Measurements from ENCODE around the gene CBLB. TPM values are rescaled to one million over a fixed set of nuclear protein-coding genes. Genes with fewer than 3 reads are reported as not detected.

The CBLB gene
- total RNA-seq, 1 experiment from 2014 or later, result 23.9 TPM

- TF ChIP-seq EZH2 (IDR thresholded peaks at IDR 0.05; ENCODE audit: low read length, unreplicated experiment) (no peak), EZH2phosphoT487 (IDR thresholded peaks at IDR 0.05; ENCODE audit: borderline replicate concordance, low read length) (no peak)
- TF ChIP-seq, protein P1, sequence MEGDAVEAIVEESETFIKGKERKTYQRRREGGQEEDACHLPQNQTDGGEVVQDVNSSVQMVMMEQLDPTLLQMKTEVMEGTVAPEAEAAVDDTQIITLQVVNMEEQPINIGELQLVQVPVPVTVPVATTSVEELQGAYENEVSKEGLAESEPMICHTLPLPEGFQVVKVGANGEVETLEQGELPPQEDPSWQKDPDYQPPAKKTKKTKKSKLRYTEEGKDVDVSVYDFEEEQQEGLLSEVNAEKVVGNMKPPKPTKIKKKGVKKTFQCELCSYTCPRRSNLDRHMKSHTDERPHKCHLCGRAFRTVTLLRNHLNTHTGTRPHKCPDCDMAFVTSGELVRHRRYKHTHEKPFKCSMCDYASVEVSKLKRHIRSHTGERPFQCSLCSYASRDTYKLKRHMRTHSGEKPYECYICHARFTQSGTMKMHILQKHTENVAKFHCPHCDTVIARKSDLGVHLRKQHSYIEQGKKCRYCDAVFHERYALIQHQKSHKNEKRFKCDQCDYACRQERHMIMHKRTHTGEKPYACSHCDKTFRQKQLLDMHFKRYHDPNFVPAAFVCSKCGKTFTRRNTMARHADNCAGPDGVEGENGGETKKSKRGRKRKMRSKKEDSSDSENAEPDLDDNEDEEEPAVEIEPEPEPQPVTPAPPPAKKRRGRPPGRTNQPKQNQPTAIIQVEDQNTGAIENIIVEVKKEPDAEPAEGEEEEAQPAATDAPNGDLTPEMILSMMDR (conservative IDR thresholded peaks at IDR 0.05; ENCODE audit: low read depth, low read length), result no peak
- intact Hi-C loops (cut with micrococcal nuclease), result no loop called here
- Histone ChIP-seq H3K9me2 (replicated peaks; ENCODE audit: low read length) (no peaks in the 10 kb centered on the region), H2AFZ (ENCODE audit: low read length) (no peak overlapping the region), H3K36me3 (ENCODE audit: low read depth, low read length) (no peaks in the 10 kb centered on the region), H4K20me1 (ENCODE audit: low read length) (no peaks in the 10 kb centered on the region), H3K27ac (ENCODE audit: low read length) (no peak overlapping the region), H3K27me3 (ENCODE audit: low read length) (no peaks in the 10 kb centered on the region), H3F3A (ENCODE audit: low read length, unreplicated experiment) (no peaks in the 10 kb centered on the region), H3K4me1 (ENCODE audit: insufficient read depth, low read length) (no peaks in the 10 kb centered on the region), H3K79me2 (ENCODE audit: low read length) (no peaks in the 10 kb centered on the region), H3K4me2 (ENCODE audit: low read length) (no peak overlapping the region), H3K4me3 (ENCODE audit: low read length) (no peak overlapping the region), H3K9ac (ENCODE audit: low read length) (no peak overlapping the region), H3K9me3 (ENCODE audit: low read length) (no peaks in the 10 kb centered on the region)
- ChIA-PET POLR2A (ENCODE audit: unreplicated experiment) (no interaction called here), CTCF (no interaction called here)
- BruUV-seq (replicated peaks), result no TSS peak
- no peak for ATAC-seq
- DNase-seq, result no peak
Observed at GRCh38 chr3:105770410-105770809, 98.4 kb downstream of the CBLB start.

DNA sequence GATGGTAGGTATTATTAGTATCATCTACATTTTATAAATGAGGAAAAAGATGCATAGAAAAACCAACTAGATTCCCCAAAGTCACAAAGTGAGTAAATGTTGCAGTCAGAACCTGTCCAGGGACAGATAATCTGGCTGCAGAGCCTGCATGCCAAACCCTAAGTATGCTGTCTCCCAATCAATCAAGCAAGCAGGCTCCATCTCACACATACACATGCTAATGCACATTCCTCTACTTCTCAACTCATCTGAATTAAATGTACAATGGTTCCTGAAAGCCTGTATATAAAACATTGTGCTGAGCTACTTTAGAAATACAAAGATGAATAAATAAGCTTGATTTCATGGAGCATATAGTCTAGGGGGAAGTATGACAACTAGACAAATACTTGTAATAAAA lies 101.0 kb downstream of the CBLB start:
- ChIA-PET CTCF (no interaction called here), POLR2A (ENCODE audit: unreplicated experiment) (no interaction called here)
- no peaks in the 10 kb centered on the region for H3K79me2 ChIP-seq (ENCODE audit: low read length)
- no TSS peak for BruUV-seq (replicated peaks)
- H3K4me2 ChIP-seq (ENCODE audit: low read length), result no peak overlapping the region
- 0 out of 2 replicates have a peak, but pooled peaks cover 1% of the 10 kb centered on the region for H3K9me3 ChIP-seq (ENCODE audit: low read length)
- H3K9me2 ChIP-seq (replicated peaks; ENCODE audit: low read length), result no peaks in the 10 kb centered on the region
- no peak overlapping the region for H3K9ac ChIP-seq (ENCODE audit: low read length)
- TF ChIP-seq EZH2phosphoT487 (IDR thresholded peaks at IDR 0.05; ENCODE audit: borderline replicate concordance, low read length) (no peak), EZH2 (IDR thresholded peaks at IDR 0.05; ENCODE audit: low read length, unreplicated experiment) (no peak)
- TF ChIP-seq, protein P1 (conservative IDR thresholded peaks at IDR 0.05; ENCODE audit: low read depth, low read length), result no peak
- no peaks in the 10 kb centered on the region for H3F3A ChIP-seq (ENCODE audit: low read length, unreplicated experiment)
- no peak overlapping the region for H3K4me3 ChIP-seq (ENCODE audit: low read length)
- intact Hi-C loops (cut with micrococcal nuclease), result no loop called here
- no peak overlapping the region for H3K27ac ChIP-seq (ENCODE audit: low read length)
- no peak for ATAC-seq
- no peaks in the 10 kb centered on the region for H3K4me1 ChIP-seq (ENCODE audit: insufficient read depth, low read length)
- no peaks in the 10 kb centered on the region for H4K20me1 ChIP-seq (ENCODE audit: low read length)
- no peak overlapping the region for H2AFZ ChIP-seq (ENCODE audit: low read length)
- no peak for DNase-seq
- H3K27me3 ChIP-seq (ENCODE audit: low read length), result no peaks in the 10 kb centered on the region
- H3K36me3 ChIP-seq (ENCODE audit: low read depth, low read length), result peaks cover 3% of the 10 kb centered on the region

- Histone ChIP-seq H3K9me3 (ENCODE audit: low read length) (peaks cover 7% of the 10 kb centered on the region; the same call in 1 of the 2 replicates), H3K79me2 (ENCODE audit: low read length) (no peaks in the 10 kb centered on the region), H3K4me2 (ENCODE audit: low read length) (no peak overlapping the region), H3K27ac (ENCODE audit: low read length) (no peak overlapping the region), H3K9me2 (replicated peaks; ENCODE audit: low read length) (no peaks in the 10 kb centered on the region), H3K36me3 (ENCODE audit: low read depth, low read length) (peaks cover 8% of the 10 kb centered on the region), H3K4me1 (ENCODE audit: insufficient read depth, low read length) (no peaks in the 10 kb centered on the region), H3F3A (ENCODE audit: low read length, unreplicated experiment) (no peaks in the 10 kb centered on the region), H2AFZ (ENCODE audit: low read length) (no peak overlapping the region), H3K27me3 (ENCODE audit: low read length) (no peaks in the 10 kb centered on the region), H3K4me3 (ENCODE audit: low read length) (no peak overlapping the region), H4K20me1 (ENCODE audit: low read length) (no peaks in the 10 kb centered on the region), H3K9ac (ENCODE audit: low read length) (no peak overlapping the region)
- TF ChIP-seq EZH2phosphoT487 (IDR thresholded peaks at IDR 0.05; ENCODE audit: borderline replicate concordance, low read length) (no peak), EZH2 (IDR thresholded peaks at IDR 0.05; ENCODE audit: low read length, unreplicated experiment) (no peak)
- TF ChIP-seq, protein P1 (conservative IDR thresholded peaks at IDR 0.05; ENCODE audit: low read depth, low read length), result no peak
- ATAC-seq (no peak), DNase-seq (no peak)
- CTCF ChIA-PET, result no interaction called here
- intact Hi-C loops (cut with micrococcal nuclease), result no loop called here
- no TSS peak for BruUV-seq (replicated peaks)
- POLR2A ChIA-PET (ENCODE audit: unreplicated experiment), result no interaction called here
Observed at GRCh38 chr3:105767216-105767615, 101.6 kb downstream of the CBLB start.

Data from PC-3 (cell line).